Brain microvascular endothelial cell (primary cell): Measurements from ENCODE around the gene KIF6.

Experiments
- DNase-seq: peaks from one replicate; pipeline ENCODE4 v3.0.0-alpha.2; 2020
- H3K27ac ChIP-seq: fragments of 250-450 bp; sonication (Bioruptor Pico); 2 replicates; pipeline ENCODE4 v1.5.1; 2020; ENCODE audit warnings: mild to moderate bottlenecking, moderate library complexity
- H3K27me3 ChIP-seq: fragments of 250-450 bp; sonication (Bioruptor Pico); replicated peaks from 2 replicates; pipeline ENCODE4 v1.5.1; 2020; ENCODE audit warnings: mild to moderate bottlenecking
- H3K36me3 ChIP-seq: fragments of 250-450 bp; sonication (Bioruptor Pico); replicated peaks from 2 replicates; pipeline ENCODE4 v1.5.1; 2020; ENCODE audit warnings: mild to moderate bottlenecking
- H3K4me3 ChIP-seq: 2 replicates; pipeline ENCODE4 v1.5.1; 2011; ENCODE audit warnings: low read depth, mild to moderate bottlenecking, control low read depth, low read length, moderate library complexity
- CTCF ChIP-seq: IDR thresholded peaks from 2 replicates; pipeline ENCODE4 v1.5.1; 2011; ENCODE audit warnings: low read depth, mild to moderate bottlenecking, moderate library complexity, low read length, control low read depth, inconsistent platforms; ENCODE audit errors: missing control alignments
- in situ Hi-C: cut with HindIII; loops from 2 replicates; pipeline ENCODE4 v1.10.0; 2017; ENCODE audit warnings: low sequenced_read_pairs, low pct_ligation_motif_present

KIF6 gene

GRCh38 chr6:39421383-39422225 is 303.6 kb downstream of the KIF6 start:
- H3K27ac ChIP-seq: no peak overlapping the region
- no peak for TF ChIP-seq CTCF
- DNase-seq: no peak

DNA sequence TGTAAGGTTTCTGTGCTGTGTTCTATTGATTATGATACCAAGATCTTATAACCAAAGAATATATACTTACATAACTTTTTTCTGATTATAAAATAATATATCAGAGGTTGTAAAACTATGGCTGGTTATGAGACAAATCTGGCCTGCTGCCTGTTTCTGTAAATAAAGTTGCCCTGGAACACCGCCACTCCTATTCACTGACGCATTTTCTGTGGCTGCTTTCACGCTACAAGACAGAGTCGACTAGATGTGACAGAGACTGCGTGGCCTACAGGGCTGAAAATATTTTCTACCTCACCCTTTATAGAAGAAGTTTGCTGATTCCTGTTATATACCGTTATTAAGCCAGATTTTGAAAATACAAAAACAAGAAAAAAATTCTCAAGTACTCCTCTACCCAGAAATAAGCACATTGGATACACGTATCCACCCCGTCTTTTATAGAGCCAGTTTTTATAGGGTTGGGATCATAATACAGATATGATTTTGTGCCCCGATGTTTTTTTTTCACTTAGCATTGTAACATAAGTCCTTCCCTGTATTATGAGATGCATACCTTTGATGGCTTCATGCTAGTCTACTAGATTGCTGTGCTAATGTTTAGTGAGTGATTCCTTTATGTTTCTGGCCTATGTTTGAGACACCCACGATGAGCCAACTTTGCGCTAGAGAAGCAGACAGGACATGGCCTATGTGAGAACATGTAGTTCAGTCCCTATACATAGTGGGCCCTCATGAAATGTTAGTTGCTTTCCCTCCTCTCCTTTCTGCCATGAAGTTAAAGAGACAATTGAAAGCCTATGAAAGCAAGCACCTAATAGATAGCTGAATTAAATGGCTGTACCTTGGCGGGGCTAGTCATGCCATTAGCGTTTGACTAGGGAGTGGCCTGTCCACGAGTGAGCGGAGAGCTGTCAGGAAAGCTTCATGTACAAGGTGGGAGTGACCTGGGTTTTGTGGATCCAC is 304.6 kb downstream of the KIF6 start:
- in situ Hi-C loops: no loop called here
- Histone ChIP-seq H3K36me3 (no peaks in the 10 kb centered on the region), H3K27ac (no peak overlapping the region), H3K27me3 (no peaks in the 10 kb centered on the region), H3K4me3 (no peak overlapping the region)
- DNase-seq: no peak
- no peak for TF ChIP-seq CTCF

More at GRCh38 chr6:39421383-39422225, 303.6 kb downstream of the KIF6 start:
- in situ Hi-C loops: no loop called here
- Histone ChIP-seq H3K27me3 (no peaks in the 10 kb centered on the region), H3K36me3 (no peaks in the 10 kb centered on the region), H3K4me3 (no peak overlapping the region)

GRCh38 chr6:39419607-39420006 is 305.6 kb downstream of the KIF6 start:
- H3K27ac ChIP-seq: no peak overlapping the region
- no peak for TF ChIP-seq CTCF
- H3K36me3 ChIP-seq: no peaks in the 10 kb centered on the region
- in situ Hi-C loops: no loop called here
- no peaks in the 10 kb centered on the region for H3K27me3 ChIP-seq
- no peak overlapping the region for H3K4me3 ChIP-seq
- no peak for DNase-seq

DNA sequence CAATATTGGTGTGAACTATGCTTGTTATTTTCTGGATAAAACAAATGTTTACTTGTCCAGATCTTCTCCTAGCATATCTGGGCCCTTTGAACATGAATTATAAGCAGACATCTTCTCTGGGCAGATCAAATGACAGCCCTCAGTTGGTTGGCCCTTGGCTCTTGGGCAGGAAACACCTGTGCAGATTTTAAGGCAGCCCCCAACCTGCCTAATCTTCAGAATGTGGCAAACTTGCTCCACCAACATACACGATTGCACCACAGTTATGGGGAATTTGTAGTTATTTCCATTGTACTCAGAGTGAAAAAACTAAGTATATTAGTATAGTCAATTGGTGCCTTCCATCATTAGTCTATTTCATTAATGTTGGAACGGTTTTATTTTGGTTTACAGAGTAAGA is 307.8 kb downstream of the KIF6 start:
- TF ChIP-seq CTCF: no peak
- Histone ChIP-seq H3K4me3 (no peak overlapping the region), H3K36me3 (no peaks in the 10 kb centered on the region), H3K27me3 (no peaks in the 10 kb centered on the region), H3K27ac (no peak overlapping the region)
- in situ Hi-C loops: no loop called here
- DNase-seq: no peak

GRCh38 chr6:39416728-39417127 is 308.5 kb downstream of the KIF6 start:
- Histone ChIP-seq H3K36me3 (no peaks in the 10 kb centered on the region), H3K27me3 (no peaks in the 10 kb centered on the region), H3K27ac (peak overlapping the region; percentile 32), H3K4me3 (no peak overlapping the region)
- peak; percentile 77 for DNase-seq
- no peak for TF ChIP-seq CTCF
- in situ Hi-C loops: no loop called here
